Gastrocnemius medialis (tissue), 4 donors: Measurements from ENCODE around the gene ARHGDIA. TPM values are rescaled to one million over a fixed set of nuclear protein-coding genes. Genes with fewer than 3 reads are reported as not detected.
A peak's percentile ranks its signal among the peaks of the same experiment; 100 is the strongest.

Experiments used
- ATAC-seq, 2 donors: fragments of 150-250 bp; one replicate each; pipeline ENCODE4 v1.9.1; 2016
- DNase-seq, 2 donors: peaks; one replicate each; pipeline ENCODE4 v3.0.0-alpha.2; 2019
- H3K27ac ChIP-seq, 4 donors: fragments of 200-600 bp; sonication (generic); 1 replicate in 1 of 4; 2 replicates in 3 of 4; pipeline ENCODE4 v1.5.1; 2016 to 2018; ENCODE audit warnings: mild to moderate bottlenecking in 2 of 4, moderate library complexity in 1 of 4
- H3K27me3 ChIP-seq, 3 donors: fragments of 200-600 bp; sonication (generic) in 2 of 3; 1 replicate in 1 of 3; 2 replicates in 2 of 3; pipeline versions ENCODE4 v1.5.1 to v1.6.0; 2016 to 2019; ENCODE audit warnings: mild to moderate bottlenecking in 1 of 3, moderate library complexity in 1 of 3
- H3K36me3 ChIP-seq, 2 donors: fragments of 200-600 bp; sonication (generic) in 1 of 2; one replicate each; pipeline ENCODE4 v1.5.1; 2017 to 2018
- H3K4me1 ChIP-seq, 2 donors: fragments of 200-600 bp; sonication (generic) in 1 of 2; one replicate each; pipeline ENCODE4 v1.5.1; 2016 to 2017; ENCODE audit warnings: mild to moderate bottlenecking in 2 of 2
- H3K4me3 ChIP-seq, 4 donors: fragments of 200-600 bp; sonication (generic) in 3 of 4; 1 replicate in 1 of 4; 2 replicates in 3 of 4; pipeline ENCODE4 v1.5.1; 2016 to 2019; ENCODE audit warnings: mild to moderate bottlenecking in 2 of 4
- H3K9me3 ChIP-seq, 3 donors: fragments of 200-600 bp; sonication (generic) in 2 of 3; 1 replicate in 1 of 3; 2 replicates in 2 of 3; pipeline ENCODE4 v1.5.1; 2016 to 2019
- CTCF ChIP-seq, 5 experiments: fragments of 450-650 bp in 3 of 5; fragments of 200-600 bp in 2 of 5; sonication (generic) in 2 of 5; IDR thresholded peaks in 4 of 5; conservative IDR thresholded peaks in 1 of 5; 1 replicate in 4 of 5; 2 replicates in 1 of 5; pipeline ENCODE4 v1.5.1; 2016 to 2019; ENCODE audit warnings: antibody characterized with exemption in 5 of 5, mild to moderate bottlenecking in 3 of 5, moderate library complexity in 3 of 5
- POLR2A ChIP-seq, 2 donors: fragments of 450-650 bp; IDR thresholded peaks; one replicate each; pipeline ENCODE4 v1.6.1; 2017; ENCODE audit warnings: antibody characterized with exemption in 2 of 2, mild to moderate bottlenecking in 2 of 2, moderate library complexity in 2 of 2
- in situ Hi-C, 4 donors: fragments of 200-750 bp; cut with MboI; loops; one replicate each; pipeline versions ENCODE4 v1.15.0 to v1.8.0; 2017; ENCODE audit warnings: low sequenced_read_pairs in 4 of 4
- intact Hi-C: fragments of 100-400 bp; cut with DNase I; formaldehyde crosslinking; loops from one replicate; pipeline ENCODE4 v1.15.1; 2023; ENCODE audit warnings: low total_unique reads
- total RNA-seq, 4 donors: library from RNA; depleted of rRNA; stranded (reverse); fragments of >200 nt; gene quantifications; one replicate each; pipeline versions ENCODE4 v1.1.0 to v1.2.3, GENCODE V29; 2016

Gene ARHGDIA
- total RNA-seq, 4 donors from 2014 or later: 52.1 to 122 (median 64.4) TPM

GRCh38 chr17:81906476-81907218, 35.5 kb upstream of the ARHGDIA start:
- no peak for TF ChIP-seq POLR2A (IDR thresholded peaks at IDR 0.05)
- TF ChIP-seq CTCF (IDR thresholded peaks at IDR 0.05 in 4 of 5, conservative IDR thresholded peaks at IDR 0.05 in 1 of 5): no peak
- in situ Hi-C loops (no loop called here), intact Hi-C loops (no loop called here)
- peak overlapping the region; percentile 39 to 69 (median 62) for H3K27ac ChIP-seq
- H3K4me1 ChIP-seq: peaks cover 22 to 24% of the 10 kb centered on the region in 2 donors
- ATAC-seq (no peak), DNase-seq (no peak)
- no peaks in the 10 kb centered on the region for H3K9me3 ChIP-seq
- H3K27me3 ChIP-seq: no peaks in the 10 kb centered on the region
- H3K36me3 ChIP-seq: no peaks in the 10 kb centered on the region
- H3K4me3 ChIP-seq: no peak overlapping the region

- H3K9me3 ChIP-seq: no peaks in the 10 kb centered on the region
- H3K36me3 ChIP-seq: no peaks in the 10 kb centered on the region
- in situ Hi-C loops: no loop called here
- H3K4me3 ChIP-seq: no peak overlapping the region
- TF ChIP-seq POLR2A (IDR thresholded peaks at IDR 0.05) (no peak), CTCF (IDR thresholded peaks at IDR 0.05 in 4 of 5, conservative IDR thresholded peaks at IDR 0.05 in 1 of 5) (no peak)
- no peak for ATAC-seq
- intact Hi-C loops: no loop called here
- peaks cover 20 to 24% of the 10 kb centered on the region in 2 donors for H3K4me1 ChIP-seq
- H3K27ac ChIP-seq: no peak overlapping the region
- DNase-seq: no peak
- no peaks in the 10 kb centered on the region for H3K27me3 ChIP-seq
Measured at GRCh38 chr17:81905993-81906392, 34.9 kb upstream of the ARHGDIA start.

GRCh38 chr17:81905424-81905875, 34.3 kb upstream of the ARHGDIA start:
- no peak overlapping the region for H3K27ac ChIP-seq
- in situ Hi-C loops: no loop called here
- no peak for TF ChIP-seq POLR2A (IDR thresholded peaks at IDR 0.05)
- TF ChIP-seq CTCF (IDR thresholded peaks at IDR 0.05 in 4 of 5, conservative IDR thresholded peaks at IDR 0.05 in 1 of 5): no peak
- intact Hi-C loops: no loop called here
- ATAC-seq (no peak), DNase-seq (no peak)
- H3K27me3 ChIP-seq: no peaks in the 10 kb centered on the region
- H3K4me1 ChIP-seq: peaks cover 16 to 23% of the 10 kb centered on the region in 2 donors
- H3K36me3 ChIP-seq: peaks cover 0 to 3% of the 10 kb centered on the region in 2 donors
- H3K9me3 ChIP-seq: no peaks in the 10 kb centered on the region
- H3K4me3 ChIP-seq: no peak overlapping the region

GRCh38 chr17:81904600-81905423, 33.7 kb upstream of the ARHGDIA start:
- DNase-seq: no peak
- intact Hi-C loops (no loop called here), in situ Hi-C loops (no loop called here)
- Histone ChIP-seq H3K4me3 (no peak overlapping the region), H3K36me3 (peaks cover 0 to 9% of the 10 kb centered on the region in 2 donors), H3K4me1 (peaks cover 10 to 16% of the 10 kb centered on the region in 2 donors), H3K27ac (no peak overlapping the region), H3K27me3 (no peaks in the 10 kb centered on the region), H3K9me3 (no peaks in the 10 kb centered on the region)
- no peak for ATAC-seq
- TF ChIP-seq POLR2A (IDR thresholded peaks at IDR 0.05) (no peak), CTCF (IDR thresholded peaks at IDR 0.05 in 4 of 5, conservative IDR thresholded peaks at IDR 0.05 in 1 of 5) (no peak)
